HG03280 (cell line): ENCODE results near the gene TBC1D2B.
"Not testable (repeated sequence)": the region's sequence is repeated elsewhere in the genome, so short reads cannot be mapped to it uniquely, and the experiment has no call there.

Experiments
- ATAC-seq: cut with Tn5 transposase; IDR thresholded peaks from one replicate; pipeline ENCODE4 v1.9.1; 2021; ENCODE audit warnings: mild to moderate bottlenecking, moderate library complexity; ENCODE audit not compliant: unreplicated experiment

The TBC1D2B gene

DNA sequence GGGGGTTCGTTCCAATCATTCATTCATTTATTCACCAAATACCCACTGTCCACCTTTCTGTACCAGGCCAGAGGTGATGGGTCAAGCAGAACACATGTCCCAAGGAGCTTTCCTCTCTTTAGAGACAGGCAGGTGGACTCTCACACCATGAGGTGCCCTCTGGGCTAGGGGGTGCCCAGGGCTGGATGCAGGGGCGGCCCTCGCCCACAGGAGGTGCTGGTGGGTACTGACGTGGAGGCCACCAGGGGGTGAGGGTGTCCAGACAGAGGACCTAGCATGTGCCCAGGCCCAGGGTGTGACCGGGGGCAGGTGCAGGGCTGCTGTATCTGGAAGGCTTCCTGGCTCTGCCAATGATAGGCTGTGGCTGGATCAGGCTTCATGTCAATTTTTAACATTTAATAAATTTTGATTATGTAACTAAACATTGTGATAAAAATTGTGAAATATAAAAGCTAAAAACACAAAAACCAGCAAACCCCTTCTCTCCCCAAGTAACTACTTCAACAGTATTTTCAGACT lies 124.5 kb downstream of the TBC1D2B start:
- not testable (repeated sequence) for ATAC-seq

DNA sequence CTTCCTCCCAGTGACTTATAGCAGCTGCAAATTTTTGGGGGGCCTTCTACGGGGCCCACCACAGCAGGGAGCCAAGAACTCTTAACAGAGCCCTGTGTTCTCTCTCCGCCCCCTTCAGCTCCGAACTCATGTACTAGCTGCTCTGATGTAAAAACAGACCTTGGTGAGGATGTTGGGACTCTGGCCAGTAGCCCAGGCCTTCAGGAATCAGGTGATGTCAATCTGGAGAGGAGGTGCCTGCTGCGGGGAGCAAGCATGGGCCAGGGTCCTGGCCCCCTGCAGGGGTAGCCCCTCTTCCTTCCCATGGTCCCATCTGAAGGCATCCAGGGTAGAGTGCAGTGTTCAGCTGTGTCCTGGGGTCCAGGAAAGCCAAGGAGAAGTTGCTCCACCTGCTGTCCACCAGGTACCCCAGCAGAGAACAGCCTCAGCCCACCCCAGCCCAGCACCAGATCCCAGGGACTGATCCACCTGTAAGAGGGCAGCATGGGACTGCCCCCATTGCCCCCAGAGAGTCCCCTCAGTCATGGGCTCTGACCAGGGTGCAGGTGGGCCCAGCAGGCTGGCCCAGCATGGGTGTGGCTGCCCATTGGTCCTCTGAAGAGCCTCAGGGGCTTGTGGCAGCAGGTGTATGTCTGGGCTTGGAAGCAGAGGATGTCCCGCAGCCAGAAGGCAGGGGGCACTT lies 126.3 kb downstream of the TBC1D2B start:
- ATAC-seq, result not testable (repeated sequence)

DNA sequence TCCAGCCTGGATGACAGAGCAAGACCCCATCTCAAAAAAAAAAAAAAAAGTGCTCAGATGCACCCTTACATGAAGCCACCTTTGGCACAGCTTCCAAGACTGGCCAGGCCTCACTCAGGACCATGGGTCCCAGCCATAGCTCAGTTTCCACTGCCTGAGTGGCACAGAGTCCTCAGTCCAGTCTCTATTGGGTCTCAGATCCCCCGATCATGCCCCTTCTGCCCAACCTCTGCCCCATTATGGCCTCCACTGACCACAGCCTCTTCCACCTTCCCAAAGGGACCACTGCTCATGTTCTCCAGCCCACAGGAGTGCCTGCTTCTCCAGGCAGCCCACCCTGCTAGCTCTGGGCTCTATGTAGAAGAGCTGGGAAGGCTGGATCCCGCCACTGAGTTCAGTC lies 127.0 kb downstream of the TBC1D2B start:
- ATAC-seq, result not testable (repeated sequence)

DNA sequence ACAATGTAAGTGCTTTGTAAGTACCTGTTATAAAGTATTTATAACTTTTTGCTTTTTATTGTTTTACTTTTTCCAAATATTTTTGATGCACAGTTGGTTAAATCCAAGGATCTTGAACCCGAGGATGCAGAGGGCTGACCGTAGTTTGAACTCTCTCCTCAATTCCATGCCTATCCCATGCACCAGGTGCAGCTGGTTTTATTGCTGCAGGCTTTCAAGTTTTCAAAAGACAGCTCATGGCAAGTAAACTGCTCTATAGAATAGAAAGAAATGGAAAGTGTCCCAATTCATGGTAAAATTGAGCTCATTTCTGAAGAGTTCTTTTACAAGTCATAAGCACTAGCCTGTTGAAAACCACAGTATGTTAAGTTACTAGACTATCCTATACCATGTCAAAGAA lies 131.9 kb downstream of the TBC1D2B start:
- ATAC-seq, result no peak
